HG03060 (cell line): ENCODE results near the gene CBLL2.
"Not testable (repeated sequence)": the region's sequence is repeated elsewhere in the genome, so short reads cannot be mapped to it uniquely, and the experiment has no call there.

Source experiments
- ATAC-seq: cut with Tn5 transposase; IDR thresholded peaks from one replicate; pipeline ENCODE4 v1.9.1; 2021; ENCODE audit warnings: low read depth, moderate number of reproducible peaks; ENCODE audit not compliant: unreplicated experiment

CBLL2 gene

GRCh38 chrX:22272613-22273012 is at the start of gene CBLL2:
Gene CBLL2, plus strand, starts transcription at chrX:22272913. Its CDS starts 79 bp downstream, at chrX:22272992.
- no peak for ATAC-seq

- no peak for ATAC-seq
These were observed 38.3 kb upstream of the CBLL2 start for GRCh38 chrX:22234380-22234779.

- ATAC-seq = no peak
These were observed 35.2 kb upstream of the CBLL2 start for GRCh38 chrX:22237479-22237878.

- ATAC-seq = no peak
These were observed 26.1 kb upstream of the CBLL2 start for GRCh38 chrX:22246620-22247019.

GRCh38 chrX:22247169-22247568 is 25.5 kb upstream of the CBLL2 start:
- no peak for ATAC-seq

- ATAC-seq = no peak
These were observed 24.3 kb upstream of the CBLL2 start for GRCh38 chrX:22248401-22248800.

GRCh38 chrX:22249371-22249770 is 23.3 kb upstream of the CBLL2 start:
- ATAC-seq = no peak

GRCh38 chrX:22268706-22269105 is 4.0 kb upstream of the CBLL2 start:
- no peak for ATAC-seq

GRCh38 chrX:22273714-22274317 is 1.1 kb downstream of the CBLL2 start:
- no peak for ATAC-seq

- ATAC-seq = no peak
These were observed 4.1 kb downstream of the CBLL2 start for GRCh38 chrX:22276781-22277180.

GRCh38 chrX:22278375-22278774 is 5.7 kb downstream of the CBLL2 start:
- ATAC-seq = no peak

- ATAC-seq = not testable (repeated sequence)
These were observed 16.5 kb downstream of the CBLL2 start for GRCh38 chrX:22289209-22289608.

- ATAC-seq = no peak
These were observed 24.2 kb downstream of the CBLL2 start for GRCh38 chrX:22296871-22297270.

GRCh38 chrX:22300130-22300529 is 27.4 kb downstream of the CBLL2 start:
- ATAC-seq = peak; percentile 92

GRCh38 chrX:22310779-22311178 is 38.1 kb downstream of the CBLL2 start:
- no peak for ATAC-seq

GRCh38 chrX:22313766-22314165 is 41.1 kb downstream of the CBLL2 start:
- no peak for ATAC-seq

- ATAC-seq = no peak
These were observed 41.5 kb downstream of the CBLL2 start for GRCh38 chrX:22314211-22314610.

- no peak for ATAC-seq
These were observed 42.0 kb downstream of the CBLL2 start for GRCh38 chrX:22314692-22315091.

- ATAC-seq = no peak
These were observed 42.4 kb downstream of the CBLL2 start for GRCh38 chrX:22315151-22315550.

- no peak for ATAC-seq
These were observed 47.6 kb downstream of the CBLL2 start for GRCh38 chrX:22320236-22320873.

GRCh38 chrX:22323541-22323940 is 50.8 kb downstream of the CBLL2 start:
- ATAC-seq = no peak
